ENCODE measurements around the gene WDFY2.

Gene WDFY2

GRCh38 chr13:51811046-51811445 is 226.8 kb downstream of the WDFY2 start:
- Histone ChIP-seq H3K4me3 (ENCODE audit: insufficient read depth, low read depth, low read length, poor library complexity, severe bottlenecking) (no peak overlapping the region), H3K27ac (ENCODE audit: insufficient read depth, low read length, poor library complexity, severe bottlenecking) (no peak overlapping the region), H3K36me3 (ENCODE audit: control insufficient read depth, insufficient read depth, low read length) (peaks cover 9% of the 10 kb centered on the region), H3K9me3 (ENCODE audit: control insufficient read depth, low read length) (no peaks in the 10 kb centered on the region), H3K4me1 (ENCODE audit: control insufficient read depth, insufficient read depth, low read length, poor library complexity, severe bottlenecking) (peaks cover 10% of the 10 kb centered on the region), H3K27me3 (replicated peaks; ENCODE audit: control insufficient read depth, insufficient read depth, low read length, poor library complexity, severe bottlenecking) (no peaks in the 10 kb centered on the region)
- DNase-seq, result no peak

GRCh38 chr13:51811920-51812451 is 227.7 kb downstream of the WDFY2 start:
- no peaks in the 10 kb centered on the region for H3K9me3 ChIP-seq (ENCODE audit: control insufficient read depth, low read length)
- peak overlapping the region; percentile 1 for H3K27ac ChIP-seq (ENCODE audit: insufficient read depth, low read length, poor library complexity, severe bottlenecking)
- no peaks in the 10 kb centered on the region for H3K27me3 ChIP-seq (replicated peaks; ENCODE audit: control insufficient read depth, insufficient read depth, low read length, poor library complexity, severe bottlenecking)
- H3K4me3 ChIP-seq (ENCODE audit: insufficient read depth, low read depth, low read length, poor library complexity, severe bottlenecking), result no peak overlapping the region
- H3K36me3 ChIP-seq (ENCODE audit: control insufficient read depth, insufficient read depth, low read length), result peaks cover 12% of the 10 kb centered on the region
- peaks cover 9% of the 10 kb centered on the region for H3K4me1 ChIP-seq (ENCODE audit: control insufficient read depth, insufficient read depth, low read length, poor library complexity, severe bottlenecking)
- no peak for DNase-seq

- DNase-seq, result no peak
- peaks cover 7% of the 10 kb centered on the region for H3K36me3 ChIP-seq (ENCODE audit: control insufficient read depth, insufficient read depth, low read length)
- H3K4me3 ChIP-seq (ENCODE audit: insufficient read depth, low read depth, low read length, poor library complexity, severe bottlenecking), result no peak overlapping the region
- peaks cover 23% of the 10 kb centered on the region for H3K4me1 ChIP-seq (ENCODE audit: control insufficient read depth, insufficient read depth, low read length, poor library complexity, severe bottlenecking)
- H3K27ac ChIP-seq (ENCODE audit: insufficient read depth, low read length, poor library complexity, severe bottlenecking), result no peak overlapping the region
- no peaks in the 10 kb centered on the region for H3K27me3 ChIP-seq (replicated peaks; ENCODE audit: control insufficient read depth, insufficient read depth, low read length, poor library complexity, severe bottlenecking)
- no peaks in the 10 kb centered on the region for H3K9me3 ChIP-seq (ENCODE audit: control insufficient read depth, low read length)
These were observed 229.8 kb downstream of the WDFY2 start for GRCh38 chr13:51814071-51814470.

- peaks cover 7% of the 10 kb centered on the region for H3K36me3 ChIP-seq (ENCODE audit: control insufficient read depth, insufficient read depth, low read length)
- peak; percentile 51 to 62 (median 58) for DNase-seq
- H3K27ac ChIP-seq (ENCODE audit: insufficient read depth, low read length, poor library complexity, severe bottlenecking), result no peak overlapping the region
- no peaks in the 10 kb centered on the region for H3K9me3 ChIP-seq (ENCODE audit: control insufficient read depth, low read length)
- no peaks in the 10 kb centered on the region for H3K27me3 ChIP-seq (replicated peaks; ENCODE audit: control insufficient read depth, insufficient read depth, low read length, poor library complexity, severe bottlenecking)
- peak overlapping the region; percentile 2 for H3K4me3 ChIP-seq (ENCODE audit: insufficient read depth, low read depth, low read length, poor library complexity, severe bottlenecking)
- peaks cover 33% of the 10 kb centered on the region for H3K4me1 ChIP-seq (ENCODE audit: control insufficient read depth, insufficient read depth, low read length, poor library complexity, severe bottlenecking)
These were observed 230.8 kb downstream of the WDFY2 start for GRCh38 chr13:51814825-51815650.

GRCh38 chr13:51815848-51816247 is 231.6 kb downstream of the WDFY2 start:
- H3K4me1 ChIP-seq (ENCODE audit: control insufficient read depth, insufficient read depth, low read length, poor library complexity, severe bottlenecking), result peaks cover 41% of the 10 kb centered on the region
- H3K4me3 ChIP-seq (ENCODE audit: insufficient read depth, low read depth, low read length, poor library complexity, severe bottlenecking), result no peak overlapping the region
- DNase-seq, result no peak
- H3K27me3 ChIP-seq (replicated peaks; ENCODE audit: control insufficient read depth, insufficient read depth, low read length, poor library complexity, severe bottlenecking), result no peaks in the 10 kb centered on the region
- H3K27ac ChIP-seq (ENCODE audit: insufficient read depth, low read length, poor library complexity, severe bottlenecking), result no peak overlapping the region
- peaks cover 7% of the 10 kb centered on the region for H3K36me3 ChIP-seq (ENCODE audit: control insufficient read depth, insufficient read depth, low read length)
- H3K9me3 ChIP-seq (ENCODE audit: control insufficient read depth, low read length), result no peaks in the 10 kb centered on the region

GRCh38 chr13:51816604-51817249 is 232.5 kb downstream of the WDFY2 start:
- Histone ChIP-seq H3K9me3 (ENCODE audit: control insufficient read depth, low read length) (no peaks in the 10 kb centered on the region), H3K27ac (ENCODE audit: insufficient read depth, low read length, poor library complexity, severe bottlenecking) (no peak overlapping the region), H3K36me3 (ENCODE audit: control insufficient read depth, insufficient read depth, low read length) (peaks cover 4% of the 10 kb centered on the region), H3K27me3 (replicated peaks; ENCODE audit: control insufficient read depth, insufficient read depth, low read length, poor library complexity, severe bottlenecking) (no peaks in the 10 kb centered on the region), H3K4me1 (ENCODE audit: control insufficient read depth, insufficient read depth, low read length, poor library complexity, severe bottlenecking) (peaks cover 49% of the 10 kb centered on the region), H3K4me3 (ENCODE audit: insufficient read depth, low read depth, low read length, poor library complexity, severe bottlenecking) (no peak overlapping the region)
- no peak for DNase-seq
